Right lobe of liver (tissue), 6 donors: ENCODE data around the gene C20orf144. TPM values are rescaled to one million over a fixed set of nuclear protein-coding genes. Genes with fewer than 3 reads are reported as not detected.
"Not testable (repeated sequence)": the region's sequence is repeated elsewhere in the genome, so short reads cannot be mapped to it uniquely, and the experiment has no call there.

Experiments used
- ATAC-seq, 4 donors: fragments of 200-7000 bp; cut with Tn5 transposase; one replicate each; pipeline ENCODE4 v1.9.1; 2020; ENCODE audit warnings: mild to moderate bottlenecking in 4 of 4, moderate library complexity in 4 of 4
- DNase-seq, 3 donors: peaks; one replicate each; pipeline ENCODE4 v3.0.0-alpha.2; 2020
- H3K27ac ChIP-seq, 3 donors: fragments of 200-600 bp; one replicate each; pipeline ENCODE4 v1.8.0; 2022
- H3K27me3 ChIP-seq, 2 donors: fragments of 200-600 bp; one replicate each; pipeline ENCODE4 v1.8.0; 2022
- H3K36me3 ChIP-seq, 4 donors: fragments of 200-600 bp; sonication (generic) in 1 of 4; one replicate each; pipeline versions ENCODE4 v1.5.1 to v1.8.0; 2017 to 2022; ENCODE audit warnings: control low read depth in 1 of 4
- H3K4me1 ChIP-seq, 4 donors: fragments of 200-600 bp; sonication (generic) in 1 of 4; one replicate each; pipeline versions ENCODE4 v1.5.1 to v1.8.0; 2017 to 2022; ENCODE audit warnings: control low read depth in 1 of 4
- H3K4me3 ChIP-seq, 3 donors: fragments of 200-600 bp; one replicate each; pipeline ENCODE4 v1.8.0; 2022
- H3K9me3 ChIP-seq, 4 donors: fragments of 200-600 bp; sonication (generic) in 1 of 4; one replicate each; pipeline versions ENCODE4 v1.5.1 to v1.8.0; 2017 to 2022; ENCODE audit warnings: control low read depth in 1 of 4
- CTCF ChIP-seq, 4 donors: fragments of 200-600 bp in 3 of 4; fragments of 450-650 bp in 1 of 4; IDR thresholded peaks; one replicate each; pipeline versions ENCODE4 v1.5.1 to v1.8.0; 2016 to 2022; ENCODE audit warnings: antibody characterized with exemption in 4 of 4, mild to moderate bottlenecking in 2 of 4
- POLR2A ChIP-seq: fragments of 450-650 bp; IDR thresholded peaks from one replicate; pipeline ENCODE4 v1.6.1; 2017; ENCODE audit warnings: antibody characterized with exemption, mild to moderate bottlenecking
- WGBS: methylation state at CpG from one replicate; pipeline ENCODE4 v1.1.6; 2018; ENCODE audit warnings: low coverage, low lambda C conversion rate; ENCODE audit not compliant: insufficient coverage; ENCODE audit errors: missing lambda C conversion rate; 5-methylcytosine and 5-hydroxymethylcytosine counted together
- intact Hi-C, 2 donors: fragments of 100-400 bp; cut with DNase I; formaldehyde crosslinking; loops; one replicate each; pipeline versions ENCODE4 v1.11.2 to v1.14.1; 2022
- total RNA-seq, 6 experiments: library from RNA; depleted of rRNA in 2 of 6; stranded (reverse); fragments of >200 nt in 2 of 6; fragmentation: NEBNext Ultra II Directional in 3 of 6; extraction: Animal tissue kit (Norgen Biotek cat#: 25700) in 3 of 6; gene quantifications; one replicate each; pipeline versions ENCODE4 v1.1.0 to v1.2.4, GENCODE V29; 2016 to 2023
- donor health status: DM: no; HTN: yes; CAD: no.
- donor health status: DM: no; HTN: no; CAD: no.
- donor health status: DM: no; HTN: no; CAD: no.
- donor health status: DM: no; HTN: yes; CAD: no.
- donor health status: DM: no; HTN: yes; CAD: no.

The C20orf144 gene
- total RNA-seq, 6 experiments from 2014 or later, result 0.18 TPM; not detected in 5

- H3K27ac ChIP-seq, result no peak overlapping the region
- H3K9me3 ChIP-seq, result no peaks in the 10 kb centered on the region
- peaks cover 0 to 38% (median 8%) of the 10 kb centered on the region in 4 donors for H3K4me1 ChIP-seq
- no peak overlapping the region for H3K4me3 ChIP-seq
- H3K27me3 ChIP-seq, result no peaks in the 10 kb centered on the region
- WGBS, result 48% methylated on average over 4 of the region's 4 CpGs
- peaks cover 0 to 22% (median 4%) of the 10 kb centered on the region in 4 donors for H3K36me3 ChIP-seq
- intact Hi-C loops, result no loop called here
- ATAC-seq (peak in 1 of 4 donors; percentile 28), DNase-seq (no peak)
- TF ChIP-seq CTCF (IDR thresholded peaks at IDR 0.05), result no peak
- TF ChIP-seq POLR2A, result no peak
Measured at GRCh38 chr20:33645072-33645358, 17.1 kb upstream of the C20orf144 start.

GRCh38 chr20:33645396-33645795 is 16.7 kb upstream of the C20orf144 start:
- no peak for ATAC-seq
- WGBS, result 50% methylated on average over 1 of the region's 2 CpGs
- no peaks in the 10 kb centered on the region for H3K27me3 ChIP-seq
- intact Hi-C loops, result no loop called here
- no peak overlapping the region for H3K27ac ChIP-seq
- no peaks in the 10 kb centered on the region for H3K9me3 ChIP-seq
- no peak overlapping the region for H3K4me3 ChIP-seq
- H3K4me1 ChIP-seq, result peaks cover 0 to 38% (median 8%) of the 10 kb centered on the region in 4 donors
- H3K36me3 ChIP-seq, result peaks cover 0 to 18% (median 3%) of the 10 kb centered on the region in 4 donors
- no peak for TF ChIP-seq CTCF (IDR thresholded peaks at IDR 0.05)
- TF ChIP-seq POLR2A, result no peak
- DNase-seq, result no peak

- DNase-seq, result no peak
Measured at GRCh38 chr20:33646191-33646590, 15.9 kb upstream of the C20orf144 start.

GRCh38 chr20:33646959-33647602 is 15.0 kb upstream of the C20orf144 start:
- 47% methylated on average over 14 of the region's 14 CpGs for WGBS
- H3K27ac ChIP-seq, result peak overlapping the region; percentile 22 to 80 (median 65)

More at GRCh38 chr20:33646191-33646590, 15.9 kb upstream of the C20orf144 start:
- no peaks in the 10 kb centered on the region for H3K27me3 ChIP-seq
- H3K4me1 ChIP-seq, result peaks cover 0 to 38% (median 8%) of the 10 kb centered on the region in 4 donors
- no peaks in the 10 kb centered on the region for H3K9me3 ChIP-seq
- 80% methylated on average over 4 of the region's 5 CpGs for WGBS
- TF ChIP-seq CTCF (IDR thresholded peaks at IDR 0.05) (no peak), POLR2A (no peak)
- H3K4me3 ChIP-seq, result no peak overlapping the region
- ATAC-seq, result no peak
- intact Hi-C loops, result no loop called here
- peaks cover 0 to 14% (median under 1%) of the 10 kb centered on the region in 4 donors for H3K36me3 ChIP-seq
- no peak overlapping the region for H3K27ac ChIP-seq

GRCh38 chr20:33647603-33648395 is 14.3 kb upstream of the C20orf144 start:
- Histone ChIP-seq H3K27ac (peak overlapping the region; percentile 22 to 80 (median 65)), H3K36me3 (peaks cover 0 to 14% (median under 1%) of the 10 kb centered on the region in 4 donors), H3K4me3 (peak overlapping the region; percentile 5 to 34 (median 34)), H3K9me3 (no peaks in the 10 kb centered on the region), H3K27me3 (no peaks in the 10 kb centered on the region), H3K4me1 (peaks cover 0 to 38% (median 8%) of the 10 kb centered on the region in 4 donors)
- intact Hi-C loops, result no loop called here
- ATAC-seq, result peak; percentile 87 to 92 (median 91)
- WGBS, result 31% methylated on average over 10 of the region's 11 CpGs
- no peak for TF ChIP-seq POLR2A
- peak in 1 of 3 donors; percentile 69 for DNase-seq

More at GRCh38 chr20:33646959-33647602, 15.0 kb upstream of the C20orf144 start:
- peaks cover 0 to 38% (median 8%) of the 10 kb centered on the region in 4 donors for H3K4me1 ChIP-seq
- ATAC-seq, result peak; percentile 17 to 43 (median 32)
- intact Hi-C loops, DNase-seq, H3K27me3 ChIP-seq, H3K9me3 ChIP-seq: not testable (repeated sequence)
- peak overlapping the region; percentile 5 to 34 (median 34) for H3K4me3 ChIP-seq
- peaks cover 0 to 14% (median under 1%) of the 10 kb centered on the region in 4 donors for H3K36me3 ChIP-seq
